CD4-positive, alpha-beta T cell treated with Interleukin-1 beta for 1 hour (primary cell): Measurements from ENCODE around the gene RAD51B.

Source experiments
- DNase-seq, 2 donors: peaks; one replicate each; pipeline ENCODE4 v3.0.0-alpha.2; 2020 to 2022

The RAD51B gene

GRCh38 chr14:68477461-68478085 lies 658.0 kb downstream of the RAD51B start:
- DNase-seq = no peak

DNA sequence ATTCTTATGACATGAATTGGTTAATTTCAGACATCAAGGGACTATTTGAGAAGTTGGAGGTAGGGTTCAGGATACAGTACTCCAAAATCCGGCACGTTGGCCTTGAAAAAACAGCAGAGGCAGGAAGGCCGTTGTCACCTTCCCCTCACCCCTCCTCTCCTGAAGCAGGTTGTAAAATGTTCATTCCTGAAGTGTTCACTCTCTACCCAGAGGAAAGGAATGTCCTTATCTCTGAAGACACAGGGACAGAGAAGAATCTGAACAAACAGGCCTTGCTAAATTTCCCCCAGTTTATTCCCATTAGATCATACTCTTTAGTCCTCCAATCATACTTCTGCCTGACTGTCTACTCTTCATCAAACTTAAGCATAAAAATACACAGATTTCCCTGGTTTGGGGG lies 659.7 kb downstream of the RAD51B start:
- no peak for DNase-seq

GRCh38 chr14:68482018-68482417 lies 662.4 kb downstream of the RAD51B start:
- no peak for DNase-seq

DNA sequence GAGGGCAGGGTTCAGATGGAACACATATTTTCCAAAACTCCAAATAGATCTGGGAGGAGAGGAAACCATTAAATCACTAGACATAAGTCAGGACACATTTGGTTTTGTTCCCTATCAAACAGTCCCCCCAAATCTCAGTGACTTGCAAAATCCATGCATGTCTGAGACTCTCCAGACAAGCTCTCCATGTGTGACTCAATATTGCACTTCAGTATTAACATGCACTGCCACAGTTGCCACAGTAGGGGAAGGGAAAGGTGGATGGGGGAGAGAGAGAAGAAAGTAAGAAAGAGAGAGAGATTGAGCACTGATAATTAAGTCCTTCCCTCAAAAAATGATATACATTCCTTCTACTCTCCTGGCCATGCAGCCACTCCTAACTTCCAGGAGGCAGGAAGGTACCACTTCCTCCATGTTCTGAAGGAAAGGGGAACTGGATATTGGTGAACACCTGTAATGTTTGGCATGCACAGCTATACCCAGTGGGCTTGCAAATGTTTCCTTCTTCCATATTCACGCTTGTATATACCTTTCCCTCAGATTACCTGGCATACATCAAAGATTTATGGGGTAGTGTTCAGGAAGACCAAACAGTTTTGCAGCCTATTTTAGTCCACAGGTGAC lies 663.3 kb downstream of the RAD51B start:
- DNase-seq = no peak

DNA sequence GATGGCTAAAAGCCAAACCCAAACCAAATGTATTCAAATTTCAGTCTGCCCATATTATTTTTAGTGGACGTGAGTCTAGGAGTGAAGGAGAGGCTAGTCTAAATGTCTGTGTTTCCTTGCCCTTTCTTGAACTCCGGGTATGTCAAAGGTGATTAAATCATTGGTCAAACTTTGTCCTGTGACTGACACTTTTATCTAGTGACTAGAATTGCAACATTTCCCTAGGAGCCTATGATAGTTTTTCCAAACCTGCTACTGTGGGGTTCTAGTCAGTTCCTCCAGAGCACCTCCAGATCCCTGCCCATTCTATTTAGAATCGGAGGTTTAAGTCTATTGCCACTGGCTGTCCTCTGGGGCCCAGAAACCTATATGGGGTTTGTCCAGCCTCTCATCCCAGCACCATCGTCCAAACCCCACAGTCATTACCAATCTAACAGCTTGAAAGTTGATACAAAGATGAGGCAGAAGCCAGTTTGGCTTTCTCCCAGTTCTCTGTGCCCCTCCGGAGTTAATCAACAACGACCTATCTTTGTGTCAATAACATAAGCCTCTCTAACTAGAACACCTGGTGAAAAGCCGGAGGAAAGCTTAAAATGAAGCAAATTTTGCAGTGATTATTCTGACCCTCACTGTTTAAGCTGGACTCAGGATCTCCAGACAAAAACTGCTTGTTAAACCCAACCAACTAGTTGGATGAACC lies 666.6 kb downstream of the RAD51B start:
- DNase-seq = no peak

DNA sequence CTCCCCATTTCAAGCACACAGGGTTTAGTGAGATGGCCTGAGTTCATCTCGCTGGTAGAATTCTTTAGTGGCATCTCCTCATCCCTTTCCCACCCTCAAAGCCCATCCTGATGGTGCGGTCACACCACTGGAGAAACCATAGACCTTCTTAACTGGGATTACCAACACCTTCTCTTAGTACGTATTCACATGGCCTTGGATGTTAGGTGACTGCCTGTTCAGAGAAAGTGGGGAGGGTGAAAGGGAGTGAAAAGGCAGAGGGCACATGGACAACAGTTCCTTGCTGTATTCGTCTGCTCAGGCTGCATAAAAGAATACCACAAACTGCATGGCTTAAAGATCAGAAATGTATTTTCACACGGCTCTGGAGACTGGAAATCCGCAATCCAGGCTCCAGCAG lies 667.2 kb downstream of the RAD51B start:
- DNase-seq = no peak

- no peak for DNase-seq
Observed at GRCh38 chr14:68487805-68488590, 668.4 kb downstream of the RAD51B start.

GRCh38 chr14:68491793-68492192 lies 672.2 kb downstream of the RAD51B start:
- no peak for DNase-seq

DNA sequence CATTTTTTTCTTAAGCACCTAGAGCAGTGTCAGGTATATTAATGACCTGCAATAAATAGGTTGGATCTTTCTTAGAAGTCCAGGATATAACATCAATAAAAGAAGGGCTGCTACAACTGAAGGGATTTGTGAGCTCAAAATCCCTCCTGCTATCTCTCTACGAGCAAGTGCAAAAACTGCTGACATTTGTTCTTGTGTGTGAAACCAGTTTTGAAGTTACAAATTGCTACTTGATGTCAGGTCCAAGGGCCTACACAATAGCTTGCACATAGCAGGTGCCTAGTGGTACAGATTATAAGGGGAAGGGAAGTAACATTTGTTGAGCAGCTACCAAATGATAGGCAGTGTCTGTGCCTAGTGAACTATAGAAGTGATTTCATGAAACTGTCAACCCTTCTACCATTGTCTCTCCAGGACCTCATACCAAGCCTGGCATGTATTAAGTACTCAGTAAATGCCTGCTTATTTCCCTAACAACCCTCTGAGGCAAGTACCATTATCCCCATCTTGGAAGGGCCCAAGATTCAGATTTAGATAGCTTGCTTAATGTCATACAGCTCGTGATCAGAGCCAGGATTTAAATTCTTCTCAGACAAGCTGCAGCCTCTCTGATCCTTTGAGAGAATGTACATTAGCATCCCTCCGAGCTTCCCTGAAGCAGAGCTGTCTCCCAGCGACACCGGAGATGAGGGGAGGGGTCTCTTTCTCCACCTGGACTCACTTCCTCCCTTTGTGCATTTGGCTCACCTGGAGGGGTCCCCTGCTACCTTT lies 673.0 kb downstream of the RAD51B start:
- no peak for DNase-seq

DNA sequence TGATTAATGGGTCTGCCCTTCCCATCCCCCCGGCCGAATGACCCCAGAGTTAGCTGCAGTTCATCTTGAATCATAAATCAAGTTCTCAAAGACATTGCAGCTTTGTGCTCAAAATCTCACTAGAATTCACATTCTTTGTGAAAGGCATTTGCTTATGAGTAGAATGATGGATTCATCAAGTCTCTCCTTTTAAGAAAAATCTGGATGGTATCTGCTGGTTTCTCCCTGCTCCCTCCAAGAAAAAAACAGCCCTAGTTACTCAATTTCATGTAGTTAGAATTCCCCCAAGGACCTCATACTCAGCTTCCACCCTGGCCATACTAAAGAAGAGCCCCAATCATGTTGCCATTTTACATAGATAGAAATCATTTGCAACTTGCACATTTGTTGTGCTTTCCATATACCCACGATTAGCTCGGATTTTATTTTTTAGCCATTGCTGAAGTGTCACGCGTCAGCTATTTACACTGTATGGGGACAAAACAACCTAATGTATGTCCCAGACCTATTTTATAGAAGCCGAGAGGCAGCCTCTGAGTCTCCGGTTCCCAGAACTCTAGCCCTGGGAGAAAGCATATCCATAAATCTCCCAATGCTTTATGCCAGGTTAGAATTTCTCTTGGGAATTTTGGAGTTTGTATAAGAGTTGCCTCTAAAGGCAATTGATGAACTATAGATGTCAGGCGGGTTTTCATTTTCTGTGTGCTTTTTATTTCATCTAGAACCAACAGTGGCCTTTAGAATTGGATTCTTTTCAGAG lies 673.8 kb downstream of the RAD51B start:
- DNase-seq = no peak

DNA sequence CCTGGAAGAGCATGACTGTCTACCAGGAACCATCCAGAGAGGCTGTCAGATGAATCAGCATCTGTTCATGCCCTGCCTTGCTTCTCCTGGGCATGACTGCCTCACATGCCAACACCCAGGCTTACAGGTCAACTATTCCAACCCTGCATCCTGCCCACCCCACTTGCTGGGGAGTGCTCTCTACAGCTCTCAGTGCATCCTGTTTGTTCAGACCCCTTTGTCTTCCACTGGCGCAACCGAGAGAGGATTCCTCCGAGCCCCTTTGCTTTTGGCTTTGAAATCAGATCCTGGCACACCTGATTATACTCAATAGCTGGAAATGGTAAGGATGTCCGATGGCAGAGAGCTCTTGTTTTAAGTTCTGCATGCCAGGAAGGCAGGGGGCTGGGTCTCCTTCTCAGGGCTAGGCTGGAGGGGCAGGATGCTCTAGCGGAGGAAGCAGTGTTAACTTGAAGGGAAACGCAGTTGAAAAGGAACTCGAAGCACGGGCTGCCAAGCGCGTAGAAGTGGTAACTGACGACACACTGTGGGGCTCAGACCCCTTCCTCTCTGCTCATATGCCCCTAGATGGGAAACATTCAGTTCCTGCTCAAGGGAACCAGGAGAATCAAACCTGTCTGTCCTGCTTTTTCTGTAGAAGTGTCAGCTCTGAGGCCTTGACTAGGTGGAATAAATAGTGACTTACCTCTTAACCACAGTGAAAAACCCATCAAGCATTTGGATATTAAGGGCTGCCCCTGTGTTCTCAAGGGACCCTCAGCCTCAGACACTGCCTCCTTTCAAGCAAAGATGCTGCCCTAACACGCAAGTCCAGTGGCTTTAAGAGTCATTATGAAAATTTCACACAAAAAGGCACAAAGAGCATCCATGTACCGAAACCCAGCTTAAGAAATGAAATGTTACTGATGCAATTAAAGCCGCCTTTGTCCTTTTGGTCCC lies 675.8 kb downstream of the RAD51B start:
- peak in 1 of 2 donors; percentile 26 for DNase-seq

- no peak for DNase-seq
Observed at GRCh38 chr14:68497011-68497410, 677.4 kb downstream of the RAD51B start.

DNA sequence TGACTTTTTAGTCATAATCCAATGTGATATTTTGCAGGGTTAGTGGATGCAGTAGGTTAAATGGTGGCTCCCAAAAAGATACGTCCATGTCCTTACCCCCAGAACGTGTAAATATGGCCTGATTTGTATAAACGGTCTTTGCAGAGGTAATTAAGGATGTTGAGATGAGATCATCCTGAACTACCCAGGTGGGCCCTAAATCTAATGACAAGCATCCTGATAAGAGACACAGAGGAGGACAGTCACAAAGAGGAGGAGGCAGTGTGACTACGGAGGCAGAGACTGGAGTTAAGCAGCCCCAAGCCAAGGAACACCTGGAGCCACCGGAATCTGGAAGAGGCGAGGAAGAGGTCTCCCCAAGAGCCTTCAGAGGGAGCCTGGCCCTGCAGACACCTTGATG lies 679.9 kb downstream of the RAD51B start:
- no peak for DNase-seq

DNA sequence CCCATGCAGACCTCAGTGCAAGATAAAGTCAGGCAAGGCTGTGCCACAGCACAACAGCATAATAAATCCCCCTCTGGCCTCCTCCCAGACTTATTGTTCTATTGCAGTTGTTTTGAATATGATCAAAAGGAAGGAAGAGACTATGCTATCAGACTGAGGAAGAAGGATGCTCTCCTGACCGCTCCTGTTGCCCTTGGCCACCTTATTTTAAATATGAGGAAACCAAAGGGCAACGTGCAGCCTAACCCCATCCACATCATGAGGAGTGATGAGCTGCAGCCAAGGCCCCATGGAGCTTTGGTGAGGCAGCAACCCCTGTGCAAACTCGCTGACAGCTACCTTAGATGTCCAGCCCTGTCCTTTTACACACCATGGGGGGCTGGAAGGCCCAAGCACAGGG lies 681.6 kb downstream of the RAD51B start:
- no peak for DNase-seq

GRCh38 chr14:68501614-68502052 lies 682.1 kb downstream of the RAD51B start:
- DNase-seq = no peak

DNA sequence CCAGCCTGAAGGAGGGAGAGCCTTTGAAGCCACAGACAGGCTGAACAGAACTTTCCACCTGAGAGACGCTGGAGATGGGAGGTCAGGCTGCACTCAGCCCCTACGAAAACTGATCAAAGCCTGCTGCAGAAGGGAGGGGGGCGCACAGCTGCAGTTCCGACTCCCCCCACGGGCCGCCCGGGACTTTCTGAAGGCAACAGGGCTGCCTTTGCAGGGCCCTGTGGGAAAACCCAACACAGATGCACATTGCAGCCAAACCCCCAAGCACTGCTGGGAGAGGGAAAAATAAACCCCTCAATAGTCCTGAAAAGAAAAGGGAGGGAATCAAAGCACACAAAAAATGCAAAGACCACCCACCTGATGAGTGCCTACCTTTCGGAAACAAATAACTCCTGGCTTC lies 682.7 kb downstream of the RAD51B start:
- no peak for DNase-seq

DNA sequence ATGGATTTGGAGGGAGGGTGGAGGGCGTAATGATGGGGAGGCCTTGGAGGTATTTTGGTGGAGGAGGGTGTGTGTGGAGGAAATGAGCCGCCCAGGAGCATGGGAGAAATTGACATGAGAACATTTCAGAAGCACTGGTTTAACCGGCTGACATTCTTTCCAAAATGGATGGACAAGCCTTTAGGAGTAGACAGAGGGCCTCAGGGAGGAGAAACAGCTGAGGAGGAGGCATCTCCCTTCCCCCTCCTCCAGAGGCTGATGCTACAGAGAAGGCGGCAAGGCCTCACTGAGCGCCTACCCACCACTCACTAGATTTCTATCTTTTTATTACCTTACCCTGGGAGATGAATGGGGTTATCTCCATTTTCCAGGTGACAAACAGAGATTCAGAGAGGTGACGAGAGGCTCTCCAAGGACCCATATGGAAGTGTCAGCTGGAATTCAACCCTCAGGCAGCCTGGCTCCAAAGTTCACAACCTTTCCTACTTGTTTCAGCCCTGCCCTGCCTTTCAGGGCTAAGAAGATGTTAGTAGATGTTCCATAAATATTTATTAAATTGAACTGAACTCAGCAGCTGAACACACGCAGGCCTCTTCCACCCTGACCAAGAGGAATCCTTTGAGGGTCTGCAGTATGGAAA lies 683.7 kb downstream of the RAD51B start:
- DNase-seq = no peak

- no peak for DNase-seq
Observed at GRCh38 chr14:68504861-68505260, 685.3 kb downstream of the RAD51B start.

DNA sequence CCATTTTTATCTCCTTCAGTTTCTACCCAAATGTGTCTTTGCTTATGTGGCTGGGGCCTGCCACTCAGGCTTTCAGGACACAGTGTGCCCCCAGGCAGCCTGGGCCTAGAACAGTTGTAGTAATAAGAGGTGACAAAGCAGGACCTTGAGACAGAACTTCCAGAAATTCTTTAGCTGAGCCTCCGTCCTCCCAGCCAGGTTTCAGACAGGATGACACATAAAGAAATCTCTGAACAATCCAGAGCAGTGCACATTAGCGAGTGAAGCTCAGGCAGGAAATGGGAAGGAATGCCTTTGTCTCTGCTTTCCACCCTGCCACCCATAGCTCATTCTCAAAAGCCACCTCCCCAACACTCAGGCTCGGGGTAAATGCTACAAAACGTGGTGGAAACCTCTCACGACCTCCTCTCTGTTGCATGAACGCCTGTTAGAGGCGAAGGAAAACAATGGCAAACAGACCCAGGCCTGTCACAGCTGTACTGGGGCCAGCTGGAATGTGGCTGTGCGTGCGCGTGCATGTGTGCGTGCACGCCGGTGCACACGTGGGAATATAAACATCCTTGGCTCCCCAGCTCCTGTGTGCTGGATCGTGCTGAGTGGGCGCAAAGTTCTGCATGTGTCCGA lies 686.6 kb downstream of the RAD51B start:
- no peak for DNase-seq
